Kidney capillary endothelial cell (primary cell): ENCODE measurements around the gene SH2D5.

ENCODE experiments used
- DNase-seq: peaks from one replicate; pipeline ENCODE4 v3.0.0-alpha.2; 2018; ENCODE audit warnings: low spot score

SH2D5 gene

DNA sequence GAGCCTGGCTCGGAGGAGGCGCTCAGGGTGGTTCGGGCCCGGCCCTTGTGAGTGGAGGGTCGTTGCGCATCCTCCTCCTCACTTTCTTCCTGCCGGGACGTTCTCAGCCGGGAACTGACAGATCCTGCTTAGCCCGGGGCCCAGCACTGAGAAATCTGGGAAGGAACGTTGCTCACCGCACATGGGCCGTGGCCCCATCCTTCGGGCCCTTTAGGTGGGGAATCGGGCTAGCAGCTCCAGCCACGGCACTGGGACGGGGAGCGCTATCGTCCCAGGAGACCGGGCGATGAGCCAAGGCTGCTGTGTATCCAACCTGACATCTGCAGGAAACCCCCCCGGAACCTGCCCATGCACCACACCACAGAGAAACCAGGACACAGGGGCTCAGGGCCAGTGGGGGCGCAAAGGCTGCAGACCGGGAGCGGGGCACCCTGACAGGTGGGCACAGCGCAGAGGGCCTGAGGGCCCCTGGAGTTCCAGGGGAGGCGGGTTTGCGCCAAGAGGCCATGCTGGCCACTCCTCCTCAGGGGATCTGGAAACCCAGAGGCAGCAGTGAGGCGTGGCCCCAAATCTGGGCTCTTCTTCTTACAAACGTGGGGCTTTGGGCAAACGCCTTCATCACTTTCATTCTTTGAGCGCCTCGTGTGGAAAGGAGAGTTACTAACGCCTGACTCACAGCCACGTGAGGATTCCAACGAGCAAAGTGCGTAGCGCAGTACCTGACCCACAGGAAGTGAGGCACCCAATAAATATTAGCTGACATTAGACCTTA is at the start of gene SH2D5:
Gene SH2D5 (minus strand): TSS at position 116 of the 772 bp plus-strand sequence. CDS start 4,659 bp downstream, outside the sequence.
- peak; percentile 96 for DNase-seq

DNA sequence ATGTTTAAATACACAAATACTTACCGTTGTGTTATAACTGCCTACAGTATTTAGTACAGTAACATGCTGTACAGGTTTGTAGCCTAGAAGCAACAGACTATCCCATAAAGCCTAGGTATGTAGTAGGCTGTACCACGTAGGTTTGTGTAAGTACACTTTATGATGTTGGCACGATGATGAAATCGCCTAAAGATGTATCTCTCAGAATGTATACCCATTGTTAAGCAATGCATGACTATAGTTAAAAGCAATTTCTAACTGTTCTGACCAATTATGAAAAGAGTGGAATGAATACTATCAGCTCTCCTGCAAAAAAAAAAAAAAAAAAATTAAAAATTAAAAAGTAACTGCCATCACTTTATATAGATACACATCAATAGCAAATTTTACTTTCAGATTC is 43.2 kb upstream of the SH2D5 start:
- DNase-seq = no peak

DNA sequence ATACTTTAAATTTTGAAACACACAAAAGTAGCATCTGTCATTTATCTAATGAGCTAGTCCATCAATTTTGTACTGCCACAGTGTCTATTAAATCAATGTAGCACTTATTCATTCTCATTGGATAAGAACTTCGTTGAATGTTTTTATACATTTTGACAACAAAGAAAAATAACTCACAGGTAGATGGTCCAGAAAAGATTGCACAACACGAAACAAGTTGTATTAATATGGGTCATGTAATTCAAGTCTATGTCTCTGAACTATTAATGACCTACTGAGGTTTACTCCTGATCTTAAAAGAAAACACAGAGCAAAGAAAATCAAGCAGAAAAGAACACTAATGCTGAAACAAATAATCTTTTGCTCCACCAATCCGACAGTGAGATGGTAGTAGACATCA is 39.3 kb upstream of the SH2D5 start:
- DNase-seq = no peak

DNA sequence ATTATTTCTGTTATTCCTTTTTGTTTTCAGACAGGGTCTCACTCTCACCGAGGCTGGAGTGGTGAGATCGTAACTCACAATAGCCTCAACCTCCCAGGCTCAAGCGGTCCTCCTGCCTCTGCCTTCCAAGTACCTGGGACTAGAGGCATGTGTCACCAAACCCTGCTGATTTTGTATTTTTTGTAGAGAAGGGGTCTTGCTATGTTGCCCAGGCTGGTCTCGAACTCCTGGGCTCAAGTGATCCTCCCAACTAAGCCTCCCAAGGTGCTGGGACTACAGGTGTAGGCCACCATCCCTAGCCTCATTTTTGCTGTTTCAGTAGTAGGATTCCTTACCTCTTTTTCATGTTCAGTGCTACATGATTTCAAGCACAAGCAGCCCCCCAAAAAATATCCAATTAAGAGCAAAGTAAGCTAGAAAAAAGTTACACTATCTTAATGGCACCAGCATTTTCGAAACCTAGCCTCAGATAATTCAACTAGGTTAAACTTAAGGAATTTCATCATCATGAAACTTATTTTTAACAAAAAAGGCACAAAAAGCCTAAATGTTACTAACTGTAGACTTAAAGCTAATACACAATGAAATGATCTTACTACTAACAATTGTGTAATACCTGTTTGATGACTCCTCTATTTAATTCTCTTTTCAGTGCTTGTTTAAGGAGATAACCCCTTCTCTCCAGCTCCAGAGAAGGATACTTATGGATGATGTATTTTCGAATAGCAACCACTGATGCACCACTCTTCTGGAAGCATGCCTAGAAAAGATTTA is 38.0 kb upstream of the SH2D5 start:
- no peak for DNase-seq

DNA sequence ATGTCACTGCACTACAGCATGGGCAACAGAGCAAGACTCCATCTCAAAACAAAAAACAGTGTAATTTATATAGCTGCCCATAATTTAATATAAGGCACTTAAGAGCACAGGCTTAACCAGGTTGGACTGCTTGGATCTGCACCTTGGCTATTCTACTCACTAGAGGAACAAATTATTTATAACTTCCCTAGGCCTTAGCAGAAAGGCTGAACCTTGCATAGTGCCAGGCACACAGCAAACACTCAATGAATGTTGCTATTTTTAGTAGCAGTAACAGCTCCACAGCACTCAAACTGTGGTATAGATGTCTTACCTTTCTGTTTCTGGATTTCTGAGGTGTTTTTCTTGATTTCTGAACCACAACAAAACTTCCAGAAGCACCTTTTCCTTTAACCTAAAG is 34.8 kb upstream of the SH2D5 start:
- DNase-seq = no peak

DNA sequence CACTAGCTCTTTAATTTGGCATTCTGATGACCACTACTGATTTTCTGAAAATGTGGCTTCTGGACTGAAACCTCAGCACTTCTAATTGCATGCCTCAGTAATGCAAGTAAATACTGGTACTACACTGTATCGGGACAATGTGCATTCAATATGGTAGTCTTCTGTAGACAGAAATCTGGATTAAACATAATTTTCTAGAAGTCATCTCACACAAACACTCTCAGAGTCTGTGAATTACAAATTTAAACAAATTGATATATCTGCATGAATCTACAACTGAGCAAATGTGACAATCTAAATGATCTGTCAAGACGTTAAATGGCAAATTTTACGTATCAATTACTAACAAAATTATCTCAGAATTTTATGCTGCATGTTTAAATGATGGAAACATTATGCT is 30.9 kb upstream of the SH2D5 start:
- DNase-seq = no peak

DNA sequence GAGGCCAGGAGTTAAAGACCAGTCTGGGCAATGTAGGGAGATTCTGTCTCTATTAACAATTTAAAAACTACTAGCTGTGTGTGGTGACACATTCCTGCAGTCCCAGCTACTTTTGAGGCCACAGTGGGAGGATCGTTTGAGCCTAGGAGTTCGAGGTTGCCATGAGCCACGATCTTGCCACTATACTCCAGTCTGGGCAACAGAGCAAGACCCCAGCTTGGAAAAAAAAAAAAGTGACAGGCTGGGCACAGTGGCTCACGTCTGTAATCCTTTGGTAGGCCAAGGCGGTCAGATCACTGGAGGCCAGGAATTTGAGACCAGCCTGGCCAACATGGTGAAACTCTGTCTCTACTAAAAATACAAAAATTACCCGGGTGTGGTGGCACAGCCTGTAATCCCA is 27.8 kb upstream of the SH2D5 start:
- no peak for DNase-seq

DNA sequence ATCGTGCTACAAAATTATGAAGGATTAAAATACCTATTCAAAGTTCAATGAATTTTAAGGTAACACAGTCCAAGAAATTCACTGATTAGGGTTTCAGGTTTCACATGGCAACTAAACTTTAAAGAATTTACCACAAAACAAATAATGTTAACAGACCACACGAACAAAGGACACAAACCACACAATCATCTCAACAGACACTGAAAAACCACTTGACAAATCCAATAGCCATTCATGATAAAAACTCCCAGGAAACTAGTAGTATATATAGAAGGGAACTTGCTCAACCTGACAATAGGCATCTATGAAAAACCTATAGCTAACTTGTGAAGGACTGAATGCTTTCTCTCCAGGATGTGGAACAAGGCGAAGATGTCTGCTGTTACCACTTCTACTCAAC is 21.1 kb upstream of the SH2D5 start:
- no peak for DNase-seq

DNA sequence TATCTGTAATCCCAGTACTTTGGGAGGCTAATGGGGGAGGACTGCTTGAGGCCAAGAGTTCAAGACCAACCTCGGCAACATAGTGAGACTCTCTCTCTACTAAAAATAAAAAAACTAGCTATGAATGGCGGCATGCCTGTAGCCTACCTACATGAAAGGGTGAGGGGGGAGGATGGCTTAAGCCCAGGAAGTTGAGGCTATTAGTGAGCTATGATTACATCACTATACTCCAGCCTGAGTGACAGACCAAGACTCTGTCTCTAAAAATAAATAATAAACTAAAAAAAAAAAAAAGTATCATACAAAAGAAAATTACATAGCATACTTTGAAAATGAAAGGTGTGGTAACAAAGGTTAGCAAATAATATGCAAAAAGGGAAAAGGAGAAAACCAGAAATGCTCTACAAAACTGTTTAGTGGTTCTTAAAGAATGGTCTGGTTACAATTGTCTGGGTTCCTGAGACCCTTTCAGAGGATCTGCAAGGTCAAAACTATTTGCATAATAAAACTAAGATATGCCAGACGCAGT is 19.0 kb upstream of the SH2D5 start:
- DNase-seq = no peak

DNA sequence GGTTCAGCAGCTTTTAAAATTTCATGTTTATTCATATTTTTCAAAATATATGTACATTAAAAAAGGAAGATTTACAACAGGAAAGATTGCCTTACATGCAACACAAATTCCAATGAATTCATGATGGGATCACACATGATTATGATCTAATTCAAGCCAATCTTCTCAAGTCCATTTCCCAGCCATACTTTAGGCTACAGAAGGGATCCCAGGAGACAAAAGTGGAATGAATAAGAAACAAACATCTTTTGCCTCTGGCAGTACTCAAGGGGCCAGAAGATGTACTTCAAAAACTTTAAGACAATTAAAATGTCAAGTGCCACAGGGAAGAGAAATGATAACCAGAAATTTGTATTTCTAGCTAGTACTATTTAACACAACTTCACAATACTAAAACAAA is 10.2 kb upstream of the SH2D5 start:
- DNase-seq = no peak

DNA sequence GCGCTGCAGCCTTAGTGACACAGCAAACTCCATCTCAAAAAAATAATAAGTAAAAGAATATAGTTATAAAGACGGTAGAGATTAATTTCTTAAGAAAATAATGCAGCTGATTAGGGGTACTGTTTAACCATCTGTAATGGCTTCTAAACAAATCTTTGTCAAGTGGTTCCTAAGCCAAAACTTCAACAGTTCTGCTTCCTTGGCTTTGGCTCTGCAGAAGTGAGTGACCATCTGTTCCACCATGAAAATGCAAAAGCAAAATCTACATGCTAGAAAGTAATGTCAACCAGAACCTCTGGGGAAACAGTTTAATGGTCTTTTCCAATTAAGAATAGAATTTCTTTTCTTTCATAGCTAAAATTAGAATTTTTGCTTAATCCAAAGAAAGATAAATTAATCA is 8.3 kb upstream of the SH2D5 start:
- DNase-seq = no peak

DNA sequence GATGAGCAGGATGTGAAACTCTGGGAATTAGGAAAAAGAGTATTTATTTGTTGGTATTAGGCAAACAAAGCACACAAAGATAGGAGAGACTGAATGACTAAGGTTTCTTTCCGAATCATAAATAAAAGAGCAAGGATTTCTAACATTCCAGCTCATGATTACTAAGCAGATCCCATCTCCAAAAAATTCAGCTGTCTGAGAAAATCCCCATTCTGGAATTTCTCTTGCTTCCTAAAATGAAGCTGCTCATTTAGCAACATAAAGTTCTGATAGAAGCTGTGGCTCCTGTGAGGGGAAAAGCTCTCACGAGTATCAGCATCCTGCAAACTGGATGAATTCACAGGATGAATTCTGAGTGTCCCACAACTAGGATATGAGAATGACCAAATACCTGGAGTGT is 6.7 kb upstream of the SH2D5 start:
- DNase-seq = no peak

DNA sequence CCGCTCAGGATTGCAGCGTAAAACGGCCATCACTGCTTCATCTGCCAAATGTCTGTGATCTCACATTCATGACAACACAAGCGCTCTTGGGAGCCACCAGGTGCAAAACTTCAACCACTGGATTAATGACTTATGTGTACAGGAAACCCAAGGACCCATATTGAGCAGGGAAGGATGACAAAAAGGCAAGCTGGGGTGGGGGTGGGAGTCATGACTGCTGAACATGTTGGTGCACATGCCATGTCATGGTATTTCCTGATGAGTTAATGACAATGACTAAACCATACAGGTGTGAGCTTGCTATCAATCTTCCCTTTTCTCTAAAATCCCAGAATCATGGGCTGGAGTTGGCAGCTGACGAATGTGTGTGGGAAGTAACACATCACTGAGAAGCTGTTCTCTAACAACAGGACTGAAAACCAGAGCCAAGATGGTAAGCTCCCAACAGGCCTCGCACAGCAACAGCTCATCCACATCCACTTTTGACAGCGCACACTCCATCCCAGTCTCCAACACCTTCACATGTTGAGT is 3.1 kb upstream of the SH2D5 start:
- DNase-seq = no peak

DNA sequence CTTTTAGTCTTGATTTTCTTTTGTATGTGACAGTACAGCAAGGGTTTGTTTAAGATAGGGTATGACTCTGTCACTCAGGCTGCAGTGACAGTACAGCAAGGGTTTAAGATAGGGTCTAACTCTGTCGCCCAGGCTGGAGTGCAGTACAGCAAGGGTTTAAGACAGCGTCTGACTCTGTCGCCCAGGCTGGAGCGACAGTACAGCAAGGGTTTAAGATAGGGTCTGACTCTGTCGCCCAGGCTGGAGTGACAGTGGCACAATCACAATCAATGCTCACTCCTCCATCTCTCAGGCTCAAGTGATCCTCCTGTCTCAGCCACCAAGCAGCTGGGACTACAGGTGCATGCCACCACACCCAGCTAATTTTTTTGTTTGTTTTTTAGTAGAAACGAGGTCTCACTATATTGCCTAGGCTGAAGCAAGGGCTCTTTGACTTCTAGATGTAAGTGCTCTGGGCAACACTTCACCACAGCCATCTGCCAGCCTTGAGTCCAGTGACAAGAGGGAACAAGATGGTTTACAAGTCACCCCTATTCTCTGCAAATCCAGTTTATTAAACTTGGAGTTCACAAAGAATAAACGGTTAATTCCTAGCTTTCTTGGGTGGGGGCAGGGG is 965 bp upstream of the SH2D5 start:
- DNase-seq = no peak

DNA sequence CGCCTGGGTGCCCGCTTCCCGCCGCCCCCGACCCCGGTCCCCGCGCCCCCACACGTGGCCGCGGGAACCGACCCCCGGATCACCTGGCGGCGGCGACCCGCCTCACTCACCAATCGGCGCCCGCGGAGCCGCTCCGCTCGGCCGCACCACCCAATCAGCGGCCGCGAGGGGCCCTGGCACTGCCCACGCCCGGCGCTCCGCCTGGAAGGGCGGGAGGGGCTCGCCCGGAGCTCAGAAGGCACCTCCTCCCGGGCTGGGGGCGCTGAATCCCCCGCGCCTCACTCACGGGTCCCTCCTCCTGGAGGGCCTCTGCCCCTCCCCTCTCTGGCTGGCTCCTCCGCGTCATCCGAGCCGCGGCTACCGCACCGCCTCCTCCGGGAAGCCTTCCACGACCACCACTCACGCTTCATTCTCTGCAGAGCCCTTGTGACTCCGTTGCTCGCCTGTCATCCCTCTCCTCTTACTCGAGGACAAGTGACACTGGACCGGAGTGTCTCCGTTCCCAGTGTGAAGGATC is 374 bp downstream of the SH2D5 start:
- peak; percentile 30 for DNase-seq

DNA sequence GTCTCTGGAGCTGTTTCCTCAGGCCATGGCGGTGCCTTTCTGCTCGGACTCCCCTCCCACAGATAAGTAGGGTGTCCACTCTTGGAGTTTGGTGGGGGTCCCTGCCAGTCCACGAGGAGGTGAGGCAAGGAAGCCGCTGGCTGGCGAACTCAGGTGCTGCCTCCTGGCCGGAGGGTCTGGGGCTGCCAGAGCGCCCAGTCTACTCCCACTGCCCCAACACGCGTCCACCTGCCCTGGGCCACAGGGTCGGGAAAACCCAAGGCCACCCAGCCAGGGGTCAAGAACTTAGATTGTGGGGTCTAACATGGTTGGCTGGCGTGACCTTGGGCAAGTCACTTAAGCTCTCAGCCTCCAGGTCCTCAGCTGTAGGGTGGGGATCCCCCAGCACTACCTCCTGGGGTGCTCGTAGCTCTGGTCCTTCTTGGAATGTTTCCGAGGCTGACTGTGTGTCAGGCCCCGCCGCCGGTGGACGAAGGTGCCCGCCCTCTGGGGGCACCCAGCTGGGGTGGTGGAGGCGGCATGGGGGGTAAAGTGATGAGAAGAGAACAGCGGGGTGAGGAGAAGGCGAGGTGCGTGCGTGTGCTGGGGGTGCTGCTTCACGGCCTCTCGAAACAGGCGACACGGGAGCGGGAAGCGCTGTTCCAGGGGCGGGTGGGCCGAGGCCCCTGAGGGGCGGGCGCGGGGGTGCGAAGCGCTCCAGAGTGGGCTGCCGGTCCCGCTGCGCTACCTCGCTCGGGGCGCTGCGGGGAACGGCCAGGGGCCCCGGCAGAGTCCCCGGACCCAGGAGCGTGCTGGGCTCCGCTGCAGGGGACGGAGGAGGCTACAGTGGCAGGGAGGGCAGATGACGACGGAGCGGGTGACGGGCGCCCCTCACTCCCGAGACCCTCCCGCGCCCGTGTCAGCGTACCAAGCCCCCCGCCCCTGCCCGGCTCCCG is 1.2 kb downstream of the SH2D5 start:
- DNase-seq = no peak

DNA sequence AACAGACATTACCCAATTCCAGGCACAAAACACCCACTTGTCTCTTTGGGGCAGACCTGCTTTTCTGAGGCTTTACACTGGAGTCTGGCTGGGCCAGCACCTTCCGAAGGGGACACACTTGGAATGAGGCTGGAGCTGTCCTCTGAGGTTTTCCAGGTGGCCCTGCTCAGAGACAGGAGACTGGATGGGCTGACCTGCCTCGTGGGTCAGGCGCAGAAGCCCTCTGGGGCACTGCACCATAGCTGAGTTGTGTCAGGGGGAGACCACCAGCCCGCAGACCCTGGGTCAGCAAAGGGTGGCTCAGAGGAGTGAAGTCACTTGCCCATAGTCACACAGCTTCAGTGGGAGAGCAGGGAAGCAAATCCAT is 1.8 kb downstream of the SH2D5 start:
- DNase-seq = no peak

DNA sequence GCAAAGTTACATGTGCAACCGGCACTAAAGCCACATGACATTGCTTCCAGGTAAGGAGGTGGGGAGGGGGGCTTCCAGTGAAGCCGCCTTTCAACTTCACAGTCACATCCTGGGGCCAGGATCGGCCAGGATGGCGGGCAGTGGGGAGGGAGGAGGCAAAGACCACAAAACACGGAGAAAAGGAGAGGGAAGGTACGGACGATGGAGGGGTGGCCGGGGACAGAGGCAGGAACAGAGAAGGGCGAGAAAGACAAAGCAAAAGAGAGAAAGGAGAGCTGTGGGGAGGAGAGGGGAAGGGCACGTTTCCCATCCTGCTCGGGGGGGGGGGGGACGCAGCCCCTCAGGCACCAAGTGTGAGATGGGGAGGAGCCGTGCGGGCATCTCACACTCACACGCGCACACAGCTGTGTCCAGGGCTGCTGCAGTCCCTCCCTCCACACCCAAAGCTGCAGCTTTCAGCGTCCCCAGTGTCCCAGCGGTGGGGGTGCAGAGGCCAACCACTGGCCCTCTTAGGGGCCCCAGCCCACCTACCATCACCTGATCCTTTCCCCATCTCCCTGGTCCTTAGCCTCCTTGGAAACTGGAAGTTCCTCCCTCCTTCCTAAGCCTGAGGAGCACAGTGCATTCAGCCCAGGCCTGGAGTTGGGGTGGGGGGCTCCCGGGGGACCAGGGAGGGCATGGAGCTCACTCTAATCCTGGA is 2.4 kb downstream of the SH2D5 start:
- no peak for DNase-seq

DNA sequence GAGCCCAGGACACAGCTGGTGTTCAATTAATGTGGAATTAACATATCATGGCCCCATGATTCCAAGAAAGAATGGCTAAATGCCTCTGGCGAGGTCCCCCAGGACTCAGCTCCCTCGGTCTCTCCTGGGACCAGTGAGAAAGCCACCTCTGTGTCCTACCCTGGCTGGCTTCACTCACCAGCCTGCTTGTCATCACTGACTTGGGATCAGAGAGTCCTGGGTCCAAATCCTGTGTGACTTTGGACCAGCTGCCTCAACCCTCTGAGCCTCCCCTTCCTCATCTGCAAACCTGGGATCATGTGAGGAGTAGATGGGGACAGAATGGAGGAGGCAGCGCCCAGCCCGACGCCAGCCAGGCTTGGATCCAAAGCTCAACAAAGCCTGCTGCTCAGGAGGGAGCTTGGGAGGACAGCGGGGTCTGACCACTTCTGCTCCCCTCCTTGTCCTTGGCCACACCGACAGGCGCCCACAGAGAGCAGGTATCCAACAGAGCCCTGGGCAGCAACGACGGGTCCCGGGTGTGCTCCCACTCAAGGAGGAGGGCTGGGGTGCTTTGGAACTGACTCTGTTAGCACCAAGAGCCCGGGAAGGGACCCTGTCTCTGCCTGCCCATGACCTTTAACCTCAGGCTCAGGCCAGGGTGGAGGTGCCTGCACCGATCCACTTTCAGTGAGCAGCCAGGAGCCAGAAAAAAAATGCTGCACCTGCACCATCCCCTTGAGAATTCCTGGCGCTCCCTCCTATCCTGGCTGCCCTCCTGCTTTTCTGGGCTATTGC is 3.2 kb downstream of the SH2D5 start:
- no peak for DNase-seq
